OCI-LY7 (cell line): Measurements from ENCODE around the gene CIP2A.

Experiments
- EZH2phosphoT487 ChIP-seq: fragments of 200-600 bp; sonication (generic); IDR thresholded peaks from 2 replicates; pipeline ENCODE4 v1.6.1; 2018; ENCODE audit warnings: low read depth, borderline replicate concordance, mild to moderate bottlenecking, mixed run types, antibody characterized with exemption, low read length, moderate library complexity, mixed read lengths
- TF ChIP-seq, protein P1 (sequence below): fragments of 200-600 bp; sonication (generic); conservative IDR thresholded peaks from 2 replicates; pipeline ENCODE4 v1.5.1; 2014; ENCODE audit warnings: mild to moderate bottlenecking, antibody characterized with exemption, low read length, moderate library complexity, mixed read lengths

DNA sequence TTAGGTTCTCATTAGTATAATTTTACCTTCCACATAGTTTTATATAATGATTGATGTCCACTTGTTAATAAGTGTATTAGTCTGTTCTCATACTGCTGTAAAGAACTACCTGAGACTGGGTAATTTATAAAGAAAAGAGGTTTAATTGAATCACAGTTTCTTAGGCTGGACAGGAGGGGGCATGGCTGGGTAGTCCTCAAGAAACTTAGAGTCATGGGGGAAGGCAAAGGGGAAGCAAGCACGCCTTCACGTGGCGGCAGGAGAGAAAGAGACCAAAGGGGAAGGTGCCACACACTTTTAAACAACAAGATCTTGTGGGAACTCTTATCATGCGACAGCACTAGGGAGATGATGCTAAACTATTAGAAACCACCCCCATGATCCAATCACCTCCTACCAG lies 19.5 kb upstream of the CIP2A start:
- TF ChIP-seq, protein P1, sequence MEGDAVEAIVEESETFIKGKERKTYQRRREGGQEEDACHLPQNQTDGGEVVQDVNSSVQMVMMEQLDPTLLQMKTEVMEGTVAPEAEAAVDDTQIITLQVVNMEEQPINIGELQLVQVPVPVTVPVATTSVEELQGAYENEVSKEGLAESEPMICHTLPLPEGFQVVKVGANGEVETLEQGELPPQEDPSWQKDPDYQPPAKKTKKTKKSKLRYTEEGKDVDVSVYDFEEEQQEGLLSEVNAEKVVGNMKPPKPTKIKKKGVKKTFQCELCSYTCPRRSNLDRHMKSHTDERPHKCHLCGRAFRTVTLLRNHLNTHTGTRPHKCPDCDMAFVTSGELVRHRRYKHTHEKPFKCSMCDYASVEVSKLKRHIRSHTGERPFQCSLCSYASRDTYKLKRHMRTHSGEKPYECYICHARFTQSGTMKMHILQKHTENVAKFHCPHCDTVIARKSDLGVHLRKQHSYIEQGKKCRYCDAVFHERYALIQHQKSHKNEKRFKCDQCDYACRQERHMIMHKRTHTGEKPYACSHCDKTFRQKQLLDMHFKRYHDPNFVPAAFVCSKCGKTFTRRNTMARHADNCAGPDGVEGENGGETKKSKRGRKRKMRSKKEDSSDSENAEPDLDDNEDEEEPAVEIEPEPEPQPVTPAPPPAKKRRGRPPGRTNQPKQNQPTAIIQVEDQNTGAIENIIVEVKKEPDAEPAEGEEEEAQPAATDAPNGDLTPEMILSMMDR, result no peak
- no peak for TF ChIP-seq EZH2phosphoT487
